Heart left ventricle (tissue), 13 donors: ENCODE data around the gene PAFAH1B2.

Source experiments
- POLR2A ChIP-seq, 2 donors: fragments of 450-650 bp; IDR thresholded peaks; one replicate each; pipeline ENCODE4 v1.6.1; 2017; ENCODE audit warnings: antibody characterized with exemption in 2 of 2, mild to moderate bottlenecking in 2 of 2, moderate library complexity in 2 of 2
- TF ChIP-seq, protein P1 (sequence below), 12 donors: fragments of 200-600 bp; sonication (generic) in 4 of 12; IDR thresholded peaks; one replicate each; pipeline versions ENCODE4 v1.5.0 to v1.8.0; 2018 to 2022; ENCODE audit warnings: antibody characterized with exemption in 12 of 12, mild to moderate bottlenecking in 5 of 12
- donor health status: ischemic (EF 13 %, LVEDD 7.1; RV severe dilation, severe dysfunction).
- donor health status: DM: no; HTN: yes; CAD: no.
- donor health status: DM: no; HTN: no; CAD: no.
- donor health status: ischemic (EF 25% LVEDD 6.9; RV normal size, moderate dysfunction).
- donor health status: ischemic (EF 25% LVEDD 5.7; RV mildly dilated, moderate dysfunction).
- donor health status: ischemic (EF 35%, LVEDD 5.7; RV mildly dilated, moderate dysfunction).
- donor health status: nonischemic (EF 11% LVEDD 7.7; RV severe dilation, severe dysfunction).
- donor health status: DM: yes; HTN: yes; CAD: no.
- donor health status: PGD.
- donor health status: ischemic (EF 29% LVEDD 5.4; RV normal size, mild dysfunction).
- donor health status: nonischemic (EF 23%, LVEDD 6.1; RV moderate dilation, normal function).

DNA sequence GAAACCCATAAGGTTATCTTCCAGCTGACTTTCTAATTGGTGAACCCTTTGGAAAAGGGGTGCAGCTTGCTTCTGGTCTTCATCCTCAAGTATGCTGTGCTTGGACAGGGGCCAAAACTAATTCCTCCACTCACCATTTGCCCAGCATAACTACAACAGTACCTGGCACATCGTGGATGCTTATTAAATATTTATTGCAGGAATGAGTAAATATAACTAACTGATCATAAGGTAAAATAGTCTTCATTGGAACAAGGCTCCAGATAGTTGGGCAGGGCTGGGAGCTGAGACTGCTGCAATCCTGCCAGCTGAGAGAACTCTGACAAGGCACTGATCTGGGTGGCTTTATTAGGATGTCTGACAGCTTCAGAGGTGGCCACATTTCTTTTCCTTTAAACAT is 32.1 kb downstream of the PAFAH1B2 start:
- TF ChIP-seq, protein P1, sequence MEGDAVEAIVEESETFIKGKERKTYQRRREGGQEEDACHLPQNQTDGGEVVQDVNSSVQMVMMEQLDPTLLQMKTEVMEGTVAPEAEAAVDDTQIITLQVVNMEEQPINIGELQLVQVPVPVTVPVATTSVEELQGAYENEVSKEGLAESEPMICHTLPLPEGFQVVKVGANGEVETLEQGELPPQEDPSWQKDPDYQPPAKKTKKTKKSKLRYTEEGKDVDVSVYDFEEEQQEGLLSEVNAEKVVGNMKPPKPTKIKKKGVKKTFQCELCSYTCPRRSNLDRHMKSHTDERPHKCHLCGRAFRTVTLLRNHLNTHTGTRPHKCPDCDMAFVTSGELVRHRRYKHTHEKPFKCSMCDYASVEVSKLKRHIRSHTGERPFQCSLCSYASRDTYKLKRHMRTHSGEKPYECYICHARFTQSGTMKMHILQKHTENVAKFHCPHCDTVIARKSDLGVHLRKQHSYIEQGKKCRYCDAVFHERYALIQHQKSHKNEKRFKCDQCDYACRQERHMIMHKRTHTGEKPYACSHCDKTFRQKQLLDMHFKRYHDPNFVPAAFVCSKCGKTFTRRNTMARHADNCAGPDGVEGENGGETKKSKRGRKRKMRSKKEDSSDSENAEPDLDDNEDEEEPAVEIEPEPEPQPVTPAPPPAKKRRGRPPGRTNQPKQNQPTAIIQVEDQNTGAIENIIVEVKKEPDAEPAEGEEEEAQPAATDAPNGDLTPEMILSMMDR (IDR thresholded peaks at IDR 0.05) = no peak
- TF ChIP-seq POLR2A (IDR thresholded peaks at IDR 0.05) = no peak
